ENCODE results near the gene LRRFIP2.

LRRFIP2 gene

DNA sequence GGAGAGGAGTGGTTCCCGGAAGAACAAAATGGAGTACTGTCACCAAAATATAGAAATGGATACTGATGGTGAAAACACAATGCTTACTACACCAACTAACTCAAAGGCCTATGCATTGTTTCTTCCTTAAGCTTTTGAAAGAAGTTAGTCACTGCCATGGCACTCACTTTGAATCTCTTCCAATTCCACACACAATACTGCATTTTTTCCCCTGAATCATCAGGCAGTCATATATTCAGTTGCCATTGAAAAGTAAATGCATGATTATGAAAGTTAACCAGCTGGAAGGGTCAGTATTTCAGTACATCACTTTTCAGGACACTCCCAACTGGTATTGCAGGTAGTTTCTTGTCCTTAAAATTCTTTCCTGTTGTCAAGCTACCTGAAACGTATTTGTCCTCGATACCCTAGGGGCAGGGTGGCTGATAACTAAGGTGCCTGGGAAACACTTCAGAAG, 9.0 kb upstream of the LRRFIP2 start:
- Histone ChIP-seq H3K4me3 (ENCODE audit: low read length) (no peak overlapping the region), H3K9ac (ENCODE audit: low read length) (no peak overlapping the region), H3K27me3 (ENCODE audit: control insufficient read depth, insufficient read depth, low read length) (no peaks in the 10 kb centered on the region), H3K36me3 (ENCODE audit: control insufficient read depth, insufficient read depth, low read length) (no peaks in the 10 kb centered on the region), H3K9me3 (ENCODE audit: control insufficient read depth, low read length) (no peaks in the 10 kb centered on the region), H3K4me1 (ENCODE audit: control insufficient read depth, insufficient read depth, low read length) (peaks cover 3% of the 10 kb centered on the region)

DNA sequence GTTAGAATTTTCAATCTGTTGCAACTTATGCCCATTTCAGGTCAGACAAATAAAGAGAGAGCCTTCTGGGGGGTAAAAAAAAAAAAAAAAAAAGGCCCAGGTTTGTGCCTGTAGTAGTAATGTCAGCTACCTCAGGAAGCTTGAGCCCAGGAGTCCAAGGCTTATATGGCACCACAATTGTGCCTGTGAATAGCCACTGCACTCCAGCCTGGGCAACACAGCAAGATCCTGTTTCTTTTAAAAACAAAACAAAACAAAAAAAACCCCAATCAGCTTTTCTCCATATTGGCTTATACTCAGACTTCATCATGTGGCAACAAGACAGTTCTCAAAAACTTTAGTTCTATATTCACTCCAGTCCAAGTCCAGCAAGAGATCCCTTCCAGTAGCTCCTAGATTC, 8.4 kb upstream of the LRRFIP2 start:
- Histone ChIP-seq H3K36me3 (ENCODE audit: control insufficient read depth, insufficient read depth, low read length) (no peaks in the 10 kb centered on the region), H3K4me3 (ENCODE audit: low read length) (no peak overlapping the region), H3K4me1 (ENCODE audit: control insufficient read depth, insufficient read depth, low read length) (peaks cover 8% of the 10 kb centered on the region), H3K9ac (ENCODE audit: low read length) (no peak overlapping the region), H3K27me3 (ENCODE audit: control insufficient read depth, insufficient read depth, low read length) (no peaks in the 10 kb centered on the region), H3K9me3 (ENCODE audit: control insufficient read depth, low read length) (no peaks in the 10 kb centered on the region)

DNA sequence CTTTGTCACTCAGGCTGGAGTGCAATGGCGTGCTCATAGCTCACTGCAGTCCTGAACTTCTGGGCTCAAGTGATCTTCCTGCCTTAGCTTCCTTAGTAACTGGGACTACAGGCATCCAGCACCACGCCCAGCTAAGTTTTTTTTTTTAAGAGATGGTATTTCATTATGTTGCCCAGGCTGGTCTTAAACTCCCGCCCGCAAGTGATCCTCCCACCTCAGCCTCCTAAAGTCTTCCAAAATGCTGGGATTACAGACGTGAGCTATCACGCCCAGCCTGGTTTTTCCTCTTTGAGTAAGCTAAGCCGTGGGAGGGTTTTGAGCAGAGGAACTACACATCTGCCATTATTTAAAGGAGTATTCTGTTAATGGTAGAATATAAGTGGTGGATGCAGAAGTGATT, 7.4 kb upstream of the LRRFIP2 start:
- Histone ChIP-seq H3K27me3 (ENCODE audit: control insufficient read depth, insufficient read depth, low read length) (no peaks in the 10 kb centered on the region), H3K4me1 (ENCODE audit: control insufficient read depth, insufficient read depth, low read length) (peaks cover 8% of the 10 kb centered on the region), H3K4me3 (ENCODE audit: low read length) (no peak overlapping the region), H3K36me3 (ENCODE audit: control insufficient read depth, insufficient read depth, low read length) (no peaks in the 10 kb centered on the region), H3K9me3 (ENCODE audit: control insufficient read depth, low read length) (no peaks in the 10 kb centered on the region), H3K9ac (ENCODE audit: low read length) (no peak overlapping the region)

DNA sequence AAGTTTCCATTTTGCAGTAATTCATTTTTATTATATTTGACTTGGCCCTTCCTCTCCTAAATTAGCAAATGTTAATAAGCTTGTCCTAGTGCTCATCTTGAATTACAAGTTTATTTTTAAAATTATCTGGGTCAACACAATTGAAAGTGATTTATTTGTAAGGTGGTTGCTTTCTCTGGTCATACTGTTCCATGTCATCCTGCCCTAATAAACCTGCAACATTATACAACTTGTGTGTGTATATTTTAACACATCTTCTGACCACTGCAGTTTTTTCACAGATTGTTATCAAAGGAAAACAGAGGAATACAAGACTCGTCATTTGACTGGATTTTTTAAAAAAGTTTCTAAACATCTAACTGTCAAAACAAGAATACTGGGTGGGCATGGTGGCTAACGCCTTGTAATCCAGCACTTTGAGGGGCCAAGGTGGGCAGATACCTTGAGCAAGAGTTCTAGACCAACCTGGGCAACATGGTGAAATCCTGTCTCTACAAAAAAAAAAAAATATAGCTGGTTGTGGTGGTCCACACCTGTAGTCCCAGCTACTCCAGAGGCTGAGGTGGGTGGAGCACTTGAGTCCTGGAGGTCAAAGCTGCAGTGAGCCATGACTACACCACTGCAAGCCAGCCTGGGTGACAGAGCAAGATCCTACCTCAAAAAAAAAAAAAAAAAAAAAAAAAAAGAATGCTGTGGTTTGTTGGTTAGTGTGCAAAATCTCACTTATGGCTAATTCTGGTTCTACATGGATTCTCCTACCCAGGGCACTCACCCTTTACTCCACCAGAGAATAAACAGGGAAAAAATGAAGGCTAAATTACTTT, 5.0 kb upstream of the LRRFIP2 start:
- H3K4me1 ChIP-seq (ENCODE audit: control insufficient read depth, insufficient read depth, low read length), result peaks cover 8% of the 10 kb centered on the region
- H3K36me3 ChIP-seq (ENCODE audit: control insufficient read depth, insufficient read depth, low read length), result no peaks in the 10 kb centered on the region
- H3K9me3 ChIP-seq (ENCODE audit: control insufficient read depth, low read length), result no peaks in the 10 kb centered on the region
- no peaks in the 10 kb centered on the region for H3K27me3 ChIP-seq (ENCODE audit: control insufficient read depth, insufficient read depth, low read length)
- no peak overlapping the region for H3K4me3 ChIP-seq (ENCODE audit: low read length)
- no peak overlapping the region for H3K9ac ChIP-seq (ENCODE audit: low read length)

DNA sequence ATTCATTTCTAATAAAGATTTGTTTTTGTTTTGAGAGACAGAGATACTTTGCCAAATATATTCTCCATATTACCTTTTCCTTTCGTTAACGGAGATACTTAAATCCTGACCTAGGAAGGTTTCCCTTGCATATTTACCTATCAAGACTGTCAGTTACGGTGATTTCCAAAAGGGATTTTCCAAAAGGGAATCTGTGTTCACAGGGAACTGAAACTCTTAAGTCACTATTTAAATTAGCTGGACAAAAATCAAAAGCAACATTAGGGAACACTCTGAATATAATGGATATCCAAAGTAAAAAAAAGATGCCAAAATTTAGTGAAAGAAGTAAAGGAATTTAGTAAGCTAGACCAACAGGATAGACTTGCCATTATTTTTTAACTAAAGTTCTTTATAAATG, 576 bp downstream of the LRRFIP2 start:
- H3K4me1 ChIP-seq (ENCODE audit: control insufficient read depth, insufficient read depth, low read length), result peaks cover 23% of the 10 kb centered on the region
- no peaks in the 10 kb centered on the region for H3K9me3 ChIP-seq (ENCODE audit: control insufficient read depth, low read length)
- no peak overlapping the region for H3K4me3 ChIP-seq (ENCODE audit: low read length)
- no peak overlapping the region for H3K9ac ChIP-seq (ENCODE audit: low read length)
- H3K36me3 ChIP-seq (ENCODE audit: control insufficient read depth, insufficient read depth, low read length), result no peaks in the 10 kb centered on the region
- no peaks in the 10 kb centered on the region for H3K27me3 ChIP-seq (ENCODE audit: control insufficient read depth, insufficient read depth, low read length)

DNA sequence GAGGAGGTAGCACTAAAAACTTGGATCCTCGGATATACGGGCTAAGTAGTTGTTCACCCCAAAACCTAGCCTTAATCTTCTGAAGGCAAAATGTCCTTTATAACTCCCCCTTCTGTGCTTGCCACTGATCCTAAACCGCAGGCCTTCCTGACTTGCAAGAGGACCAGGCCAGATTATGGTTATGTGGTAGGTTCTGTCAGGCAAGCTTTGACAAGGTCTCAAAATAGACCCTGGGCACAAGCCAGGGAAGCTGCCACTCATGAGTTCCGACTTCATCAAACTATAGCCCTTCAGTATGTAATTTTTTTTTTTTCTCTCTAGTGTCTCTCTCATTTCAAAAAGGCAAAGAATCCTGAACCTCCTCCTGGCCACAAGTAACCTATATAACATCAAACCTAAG, 3.2 kb downstream of the LRRFIP2 start:
- peaks cover 15% of the 10 kb centered on the region for H3K4me1 ChIP-seq (ENCODE audit: control insufficient read depth, insufficient read depth, low read length)
- no peaks in the 10 kb centered on the region for H3K9me3 ChIP-seq (ENCODE audit: control insufficient read depth, low read length)
- no peak overlapping the region for H3K9ac ChIP-seq (ENCODE audit: low read length)
- no peaks in the 10 kb centered on the region for H3K27me3 ChIP-seq (ENCODE audit: control insufficient read depth, insufficient read depth, low read length)
- H3K36me3 ChIP-seq (ENCODE audit: control insufficient read depth, insufficient read depth, low read length), result no peaks in the 10 kb centered on the region
- H3K4me3 ChIP-seq (ENCODE audit: low read length), result no peak overlapping the region

DNA sequence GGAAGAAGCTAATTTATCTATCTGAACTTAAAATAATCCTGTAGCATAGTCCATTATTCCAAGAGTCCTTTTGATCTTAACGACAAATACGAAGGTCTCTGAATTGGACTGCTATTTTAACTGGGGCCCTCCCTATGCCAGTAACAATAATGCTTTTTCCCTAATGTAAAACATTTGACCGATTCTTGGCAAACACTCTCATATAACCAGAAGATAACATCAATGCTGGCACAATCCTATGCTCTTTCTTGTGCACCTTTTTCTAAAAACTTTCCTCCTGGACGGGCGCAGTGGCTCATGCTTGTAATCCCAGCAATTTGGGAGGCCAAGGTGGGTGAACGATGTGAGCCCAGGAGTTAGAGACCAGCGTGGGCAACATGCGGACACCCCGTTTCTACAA, 3.9 kb downstream of the LRRFIP2 start:
- Histone ChIP-seq H3K27me3 (ENCODE audit: control insufficient read depth, insufficient read depth, low read length) (no peaks in the 10 kb centered on the region), H3K9me3 (ENCODE audit: control insufficient read depth, low read length) (no peaks in the 10 kb centered on the region), H3K36me3 (ENCODE audit: control insufficient read depth, insufficient read depth, low read length) (no peaks in the 10 kb centered on the region), H3K4me1 (ENCODE audit: control insufficient read depth, insufficient read depth, low read length) (peaks cover 15% of the 10 kb centered on the region), H3K4me3 (ENCODE audit: low read length) (no peak overlapping the region), H3K9ac (ENCODE audit: low read length) (no peak overlapping the region)

DNA sequence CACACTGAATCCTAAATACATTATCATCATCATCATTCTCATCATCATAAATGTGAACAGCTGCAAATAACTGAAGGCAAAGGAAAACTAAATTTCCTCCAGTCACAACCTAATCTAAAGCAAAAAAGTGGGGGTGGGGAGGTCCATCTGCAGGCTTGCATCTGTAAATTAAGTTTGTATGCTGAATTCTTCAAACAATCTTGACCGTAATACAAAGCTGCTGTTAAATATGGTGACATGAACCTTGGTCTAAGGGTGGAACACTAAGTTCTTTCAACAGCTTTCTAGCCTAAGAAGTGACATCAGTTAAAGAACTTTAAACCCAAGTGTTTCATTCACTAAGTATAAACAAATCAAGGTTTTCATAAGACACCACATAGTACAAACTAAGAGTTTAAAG, 4.3 kb downstream of the LRRFIP2 start:
- Histone ChIP-seq H3K9me3 (ENCODE audit: control insufficient read depth, low read length) (no peaks in the 10 kb centered on the region), H3K4me1 (ENCODE audit: control insufficient read depth, insufficient read depth, low read length) (peaks cover 15% of the 10 kb centered on the region), H3K27me3 (ENCODE audit: control insufficient read depth, insufficient read depth, low read length) (no peaks in the 10 kb centered on the region), H3K9ac (ENCODE audit: low read length) (no peak overlapping the region), H3K36me3 (ENCODE audit: control insufficient read depth, insufficient read depth, low read length) (no peaks in the 10 kb centered on the region), H3K4me3 (ENCODE audit: low read length) (no peak overlapping the region)

DNA sequence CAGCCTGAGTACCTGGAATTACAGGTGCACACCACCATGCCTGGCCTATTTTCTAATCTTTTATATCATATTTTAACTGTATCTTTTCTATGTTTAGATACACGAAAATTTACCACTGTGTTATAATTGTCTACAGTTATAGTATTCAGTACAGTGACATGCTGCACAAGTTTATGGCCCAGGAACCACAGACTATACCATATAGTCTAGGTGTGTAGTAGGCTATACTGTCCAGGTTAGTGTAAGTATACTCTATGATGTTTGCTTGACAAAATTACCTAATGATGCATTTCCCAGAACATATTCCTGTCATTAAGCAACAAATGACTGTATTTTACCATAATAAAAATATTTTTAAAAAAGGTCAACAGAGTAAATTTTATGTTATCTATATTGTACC, 5.5 kb downstream of the LRRFIP2 start:
- Histone ChIP-seq H3K4me3 (ENCODE audit: low read length) (no peak overlapping the region), H3K36me3 (ENCODE audit: control insufficient read depth, insufficient read depth, low read length) (no peaks in the 10 kb centered on the region), H3K27me3 (ENCODE audit: control insufficient read depth, insufficient read depth, low read length) (no peaks in the 10 kb centered on the region), H3K9me3 (ENCODE audit: control insufficient read depth, low read length) (no peaks in the 10 kb centered on the region), H3K9ac (ENCODE audit: low read length) (no peak overlapping the region), H3K4me1 (ENCODE audit: control insufficient read depth, insufficient read depth, low read length) (peaks cover 15% of the 10 kb centered on the region)

DNA sequence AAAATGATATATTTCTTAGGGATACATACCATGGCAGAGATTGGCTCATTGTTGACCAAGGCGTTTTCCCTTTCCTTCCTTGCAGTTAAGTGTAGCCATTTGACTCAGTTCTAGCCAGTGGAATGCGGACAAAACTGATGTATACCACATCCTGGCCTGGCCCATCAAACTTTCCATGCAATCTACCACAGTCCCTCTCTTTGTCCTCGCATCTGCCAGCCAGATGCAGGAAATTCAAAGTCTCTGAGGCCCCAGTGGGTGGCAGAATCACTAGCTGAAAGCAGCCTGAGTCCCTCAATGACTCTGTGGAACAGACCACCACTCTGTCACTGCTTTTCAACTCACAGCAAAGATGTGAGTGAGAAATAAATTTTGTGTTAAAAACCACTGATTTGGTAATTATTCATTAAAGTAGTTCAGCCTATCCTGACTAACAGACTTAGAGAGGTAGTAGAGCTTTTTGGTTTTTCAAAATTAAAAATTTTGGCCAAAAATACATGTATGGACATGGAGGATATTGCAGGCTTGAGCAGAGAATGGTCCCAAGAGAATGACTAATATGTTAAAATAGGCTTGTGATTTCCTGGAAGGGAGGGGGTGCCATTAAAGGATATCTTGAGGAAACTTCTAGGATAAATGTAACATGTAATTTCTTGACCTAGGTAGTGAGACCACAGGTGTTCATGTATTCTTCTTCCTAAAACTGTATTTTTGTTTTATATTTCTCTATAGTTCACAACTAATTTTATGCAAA, 10.9 kb downstream of the LRRFIP2 start:
- Histone ChIP-seq H3K9ac (ENCODE audit: low read length) (no peak overlapping the region), H3K4me3 (ENCODE audit: low read length) (no peak overlapping the region), H3K36me3 (ENCODE audit: control insufficient read depth, insufficient read depth, low read length) (no peaks in the 10 kb centered on the region), H3K27me3 (ENCODE audit: control insufficient read depth, insufficient read depth, low read length) (no peaks in the 10 kb centered on the region), H3K4me1 (ENCODE audit: control insufficient read depth, insufficient read depth, low read length) (no peaks in the 10 kb centered on the region), H3K9me3 (ENCODE audit: control insufficient read depth, low read length) (no peaks in the 10 kb centered on the region)

DNA sequence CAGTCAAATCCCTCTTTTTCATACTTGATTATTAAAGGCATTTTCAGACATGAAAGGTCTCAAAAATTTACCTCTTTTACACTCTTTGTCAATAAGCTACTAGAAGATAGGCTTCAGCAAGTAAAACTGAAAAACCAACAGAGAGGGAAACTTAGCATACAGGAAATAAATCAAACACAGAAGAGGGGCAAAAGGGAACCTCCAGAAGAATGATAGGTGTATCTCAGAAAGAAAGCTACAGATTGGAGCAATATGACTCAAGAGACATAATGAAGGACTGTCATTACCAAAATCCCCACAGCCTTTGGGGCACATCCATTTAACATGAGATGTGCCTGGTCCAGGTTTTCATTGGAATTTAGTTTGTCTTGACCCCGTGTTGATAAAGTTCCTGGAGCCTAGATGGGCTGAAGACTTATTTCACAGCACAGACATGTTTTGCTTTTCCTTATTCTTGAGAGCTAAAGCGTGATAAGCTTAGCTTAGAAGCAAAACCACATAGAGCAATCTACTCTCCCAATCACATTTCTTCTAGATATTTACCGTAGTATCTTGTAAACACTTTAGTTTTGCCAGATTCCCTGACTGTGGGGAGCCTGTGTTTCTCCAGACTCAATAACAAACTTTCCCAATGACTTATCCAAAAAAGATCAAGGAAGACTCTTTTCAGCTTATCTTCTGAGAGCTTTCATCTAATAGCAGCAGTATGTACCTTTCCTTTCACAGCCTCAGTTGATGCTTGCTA, 11.7 kb downstream of the LRRFIP2 start:
- Histone ChIP-seq H3K27me3 (ENCODE audit: control insufficient read depth, insufficient read depth, low read length) (no peaks in the 10 kb centered on the region), H3K36me3 (ENCODE audit: control insufficient read depth, insufficient read depth, low read length) (no peaks in the 10 kb centered on the region), H3K4me3 (ENCODE audit: low read length) (no peak overlapping the region), H3K9ac (ENCODE audit: low read length) (no peak overlapping the region), H3K4me1 (ENCODE audit: control insufficient read depth, insufficient read depth, low read length) (no peaks in the 10 kb centered on the region), H3K9me3 (ENCODE audit: control insufficient read depth, low read length) (no peaks in the 10 kb centered on the region)

DNA sequence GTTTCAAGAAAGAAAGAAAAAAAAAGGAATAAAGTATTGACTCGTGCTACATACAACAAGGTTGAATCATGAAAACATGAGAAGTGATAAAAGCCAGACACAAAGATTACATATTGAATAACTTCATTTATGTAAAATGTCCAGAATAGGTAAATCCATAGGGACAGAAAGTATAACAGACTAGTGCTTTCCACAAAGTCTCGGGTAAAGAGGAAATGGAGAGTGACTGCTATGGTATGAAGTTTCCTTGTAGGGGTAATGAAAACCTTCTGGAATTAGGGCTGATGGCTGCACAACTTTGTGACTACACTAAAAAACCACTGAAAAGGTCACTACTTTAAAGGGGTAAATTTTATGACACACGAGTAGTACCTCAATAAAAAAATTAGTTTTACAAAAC, 13.0 kb downstream of the LRRFIP2 start:
- Histone ChIP-seq H3K36me3 (ENCODE audit: control insufficient read depth, insufficient read depth, low read length) (no peaks in the 10 kb centered on the region), H3K4me1 (ENCODE audit: control insufficient read depth, insufficient read depth, low read length) (no peaks in the 10 kb centered on the region), H3K4me3 (ENCODE audit: low read length) (no peak overlapping the region), H3K9ac (ENCODE audit: low read length) (no peak overlapping the region), H3K27me3 (ENCODE audit: control insufficient read depth, insufficient read depth, low read length) (no peaks in the 10 kb centered on the region), H3K9me3 (ENCODE audit: control insufficient read depth, low read length) (no peaks in the 10 kb centered on the region)
